ENCODE results near the gene ULBP1. TPM values are rescaled to one million over a fixed set of nuclear protein-coding genes. Genes with fewer than 3 reads are reported as not detected.
"Not testable (repeated sequence)": the region's sequence is repeated elsewhere in the genome, so short reads cannot be mapped to it uniquely, and the experiment has no call there.

The ULBP1 gene
- total RNA-seq, 4 donors from 2014 or later, result 0.33 to 0.46 TPM; not detected in 2

DNA sequence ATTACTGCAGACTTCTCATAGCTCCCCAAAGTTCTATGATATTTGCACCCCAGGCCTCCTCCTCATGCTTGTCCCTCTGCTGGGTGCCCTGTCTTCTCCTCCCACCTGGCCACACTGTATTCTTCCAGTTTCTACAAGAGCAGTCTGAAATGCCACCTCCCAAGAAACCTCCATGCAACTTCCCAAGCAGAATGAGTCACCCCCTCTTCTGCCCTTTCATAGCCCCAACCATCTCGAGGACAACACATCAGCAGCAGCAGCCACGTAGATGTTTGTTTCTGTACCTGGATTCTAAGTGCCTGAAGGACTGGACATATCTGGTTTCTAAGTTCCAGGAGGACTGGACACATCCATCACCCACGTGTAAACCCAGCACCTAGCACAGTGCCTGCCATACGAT lies 28.5 kb upstream of the ULBP1 start:
- no peak for DNase-seq
- no peak for TF ChIP-seq POLR2A (IDR thresholded peaks at IDR 0.05)
- TF ChIP-seq, protein P1, sequence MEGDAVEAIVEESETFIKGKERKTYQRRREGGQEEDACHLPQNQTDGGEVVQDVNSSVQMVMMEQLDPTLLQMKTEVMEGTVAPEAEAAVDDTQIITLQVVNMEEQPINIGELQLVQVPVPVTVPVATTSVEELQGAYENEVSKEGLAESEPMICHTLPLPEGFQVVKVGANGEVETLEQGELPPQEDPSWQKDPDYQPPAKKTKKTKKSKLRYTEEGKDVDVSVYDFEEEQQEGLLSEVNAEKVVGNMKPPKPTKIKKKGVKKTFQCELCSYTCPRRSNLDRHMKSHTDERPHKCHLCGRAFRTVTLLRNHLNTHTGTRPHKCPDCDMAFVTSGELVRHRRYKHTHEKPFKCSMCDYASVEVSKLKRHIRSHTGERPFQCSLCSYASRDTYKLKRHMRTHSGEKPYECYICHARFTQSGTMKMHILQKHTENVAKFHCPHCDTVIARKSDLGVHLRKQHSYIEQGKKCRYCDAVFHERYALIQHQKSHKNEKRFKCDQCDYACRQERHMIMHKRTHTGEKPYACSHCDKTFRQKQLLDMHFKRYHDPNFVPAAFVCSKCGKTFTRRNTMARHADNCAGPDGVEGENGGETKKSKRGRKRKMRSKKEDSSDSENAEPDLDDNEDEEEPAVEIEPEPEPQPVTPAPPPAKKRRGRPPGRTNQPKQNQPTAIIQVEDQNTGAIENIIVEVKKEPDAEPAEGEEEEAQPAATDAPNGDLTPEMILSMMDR (IDR thresholded peaks at IDR 0.05), result no peak
- Histone ChIP-seq H3K4me1 (peaks cover 11 to 12% of the 10 kb centered on the region in 2 donors), H3K27ac (no peak overlapping the region), H3K36me3 (no peaks in the 10 kb centered on the region), H3K4me3 (replicated peaks in 1 of 3) (no peak overlapping the region), H3K27me3 (peaks cover 20% of the 10 kb centered on the region), H3K9me3 (no peaks in the 10 kb centered on the region)
- intact Hi-C loops (cut with DNase I), result loop anchor here (2.0 to 5.0 kb wide), 2 partner anchors 82 to 132 kb away; partner anchors contain the start of gene ULBP3
- 67 to 79% methylated on average over 4 of the region's 4 CpGs for WGBS, 2 donors

- intact Hi-C loops (cut with DNase I), result loop anchor here (2.0 to 5.0 kb wide), 2 partner anchors 81 to 132 kb away; partner anchors contain the start of gene ULBP3
- 55 to 80% methylated on average over 1 to 2 of the region's 2 CpGs for WGBS, 2 donors
- Histone ChIP-seq H3K9me3 (no peaks in the 10 kb centered on the region), H3K36me3 (no peaks in the 10 kb centered on the region), H3K27me3 (peaks cover 24% of the 10 kb centered on the region), H3K4me1 (peaks cover 11 to 12% of the 10 kb centered on the region in 2 donors), H3K4me3 (replicated peaks in 1 of 3) (no peak overlapping the region), H3K27ac (no peak overlapping the region)
- no peak for DNase-seq
- TF ChIP-seq, protein P1 (IDR thresholded peaks at IDR 0.05), result no peak
- TF ChIP-seq POLR2A (IDR thresholded peaks at IDR 0.05), result no peak
Observed at GRCh38 chr6:149935668-149936067, 28.1 kb upstream of the ULBP1 start.

DNA sequence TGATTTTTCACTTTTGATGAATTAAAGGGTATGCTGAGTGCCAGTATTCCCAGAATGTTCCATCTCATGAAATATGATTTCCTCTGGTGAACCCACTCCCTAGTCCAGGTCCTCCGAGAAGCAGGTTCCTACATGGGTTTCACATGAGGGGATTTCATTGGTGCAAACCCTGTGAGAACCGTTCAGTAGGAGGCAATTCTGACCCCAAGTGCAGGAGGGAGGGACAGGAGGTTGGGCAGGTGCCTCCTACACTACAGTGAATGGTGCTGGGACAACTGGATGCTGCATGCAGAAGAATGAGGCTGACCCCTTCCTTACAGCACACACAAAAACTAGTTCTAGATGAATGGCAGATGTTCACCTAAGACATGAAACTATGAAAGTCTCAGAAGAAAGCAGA lies 27.0 kb upstream of the ULBP1 start:
- Histone ChIP-seq H3K4me3 (replicated peaks in 1 of 3) (no peak overlapping the region), H3K36me3 (no peaks in the 10 kb centered on the region), H3K27ac (no peak overlapping the region), H3K4me1 (peaks cover 12 to 16% of the 10 kb centered on the region in 2 donors), H3K27me3 (peaks cover 26% of the 10 kb centered on the region), H3K9me3 (no peaks in the 10 kb centered on the region)
- 64 to 70% methylated on average over 2 of the region's 2 CpGs for WGBS, 2 donors
- no peak for DNase-seq
- intact Hi-C loops (cut with DNase I), result loop anchor here (5.0 kb wide), 1 partner anchor 131 kb away; the partner anchor contains the start of gene ULBP3
- no peak for TF ChIP-seq POLR2A (IDR thresholded peaks at IDR 0.05)
- TF ChIP-seq, protein P1 (IDR thresholded peaks at IDR 0.05), result no peak

- intact Hi-C loops (cut with DNase I), result loop anchor here (5.0 kb wide), 1 partner anchor 129 kb away; the partner anchor contains the start of gene ULBP3
- not testable (repeated sequence) for H3K36me3 ChIP-seq, H3K27ac ChIP-seq, H3K9me3 ChIP-seq, DNase-seq
- Histone ChIP-seq H3K27me3 (peaks cover 26% of the 10 kb centered on the region), H3K4me1 (peaks cover 16 to 20% of the 10 kb centered on the region in 2 donors), H3K4me3 (replicated peaks in 1 of 3) (peak overlapping the region in 2 of 3 donors; percentile 18 to 38)
- 1 to 5% methylated on average over 12 to 13 of the region's 20 CpGs for WGBS, 2 donors
Observed at GRCh38 chr6:149938013-149938570, 25.7 kb upstream of the ULBP1 start.

DNA sequence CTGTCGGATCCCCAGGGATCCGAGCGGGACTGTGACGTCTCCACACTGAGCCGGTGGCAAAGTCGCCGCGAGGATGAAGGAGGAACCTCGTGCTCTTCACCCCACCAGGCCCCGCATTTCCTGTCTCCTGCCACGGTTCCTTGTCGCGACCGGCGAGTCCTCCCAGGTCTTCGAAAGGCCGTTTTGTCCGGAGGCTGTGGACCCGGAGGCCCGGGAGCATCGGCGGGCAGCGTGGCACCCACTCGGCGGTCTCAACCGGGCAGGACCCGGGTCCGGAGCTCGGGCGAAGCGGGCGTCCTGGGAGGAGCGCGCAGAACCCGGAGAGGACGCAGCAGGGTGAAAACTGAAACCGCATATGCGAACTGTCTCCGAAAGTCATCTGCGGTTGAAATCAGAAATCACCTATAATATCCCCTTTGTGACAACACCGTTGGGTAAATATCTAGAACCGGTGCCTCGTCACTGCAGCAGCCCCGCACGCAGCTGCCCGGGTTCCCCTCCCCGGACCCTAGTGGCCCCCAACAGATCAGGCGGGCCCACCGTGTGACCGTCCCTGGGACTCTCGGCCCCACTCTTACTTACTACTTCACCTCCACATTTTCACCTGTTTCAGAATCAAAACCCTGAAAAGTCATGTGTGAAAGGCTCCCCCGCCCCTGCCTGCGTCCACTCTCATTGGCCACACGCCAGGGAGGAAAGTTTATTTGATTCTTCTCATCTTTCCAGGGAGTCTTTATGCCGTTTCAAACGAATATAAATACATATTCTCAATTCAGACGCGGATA lies 25.0 kb upstream of the ULBP1 start:
- 3 to 4% methylated on average over 41 to 45 of the region's 58 CpGs for WGBS, 2 donors
- no peaks in the 10 kb centered on the region for H3K9me3 ChIP-seq
- H3K36me3 ChIP-seq, result no peaks in the 10 kb centered on the region
- peak; percentile 21 to 25 for DNase-seq
- H3K4me1 ChIP-seq, result peaks cover 16 to 20% of the 10 kb centered on the region in 2 donors
- H3K27me3 ChIP-seq, result peaks cover 26% of the 10 kb centered on the region
- peak overlapping the region in 2 of 3 donors; percentile 18 to 38 for H3K4me3 ChIP-seq (replicated peaks in 1 of 3)
- intact Hi-C loops (cut with DNase I), result loop anchor here (5.0 kb wide), 1 partner anchor 129 kb away; the partner anchor contains the start of gene ULBP3
- H3K27ac ChIP-seq, result no peak overlapping the region
- TF ChIP-seq, protein P1 (IDR thresholded peaks at IDR 0.05), result no peak
- TF ChIP-seq POLR2A (IDR thresholded peaks at IDR 0.05), result no peak

Data from thyroid gland (tissue), 4 donors.